Stimulated activated CD4-positive, alpha-beta T cell treated with anti-CD3 and anti-CD28 coated beads, Interleukin-12 subunit alpha, Interleukin-12 subunit beta, amount 100 ng/mL, for 4 hours (primary cell): ENCODE results near the gene ADRA2B.
"Not testable (repeated sequence)": the region's sequence is repeated elsewhere in the genome, so short reads cannot be mapped to it uniquely, and the experiment has no call there.

ENCODE experiments used
- DNase-seq: peaks from one replicate; pipeline ENCODE4 v3.0.0-alpha.2; 2020

Gene ADRA2B

DNA sequence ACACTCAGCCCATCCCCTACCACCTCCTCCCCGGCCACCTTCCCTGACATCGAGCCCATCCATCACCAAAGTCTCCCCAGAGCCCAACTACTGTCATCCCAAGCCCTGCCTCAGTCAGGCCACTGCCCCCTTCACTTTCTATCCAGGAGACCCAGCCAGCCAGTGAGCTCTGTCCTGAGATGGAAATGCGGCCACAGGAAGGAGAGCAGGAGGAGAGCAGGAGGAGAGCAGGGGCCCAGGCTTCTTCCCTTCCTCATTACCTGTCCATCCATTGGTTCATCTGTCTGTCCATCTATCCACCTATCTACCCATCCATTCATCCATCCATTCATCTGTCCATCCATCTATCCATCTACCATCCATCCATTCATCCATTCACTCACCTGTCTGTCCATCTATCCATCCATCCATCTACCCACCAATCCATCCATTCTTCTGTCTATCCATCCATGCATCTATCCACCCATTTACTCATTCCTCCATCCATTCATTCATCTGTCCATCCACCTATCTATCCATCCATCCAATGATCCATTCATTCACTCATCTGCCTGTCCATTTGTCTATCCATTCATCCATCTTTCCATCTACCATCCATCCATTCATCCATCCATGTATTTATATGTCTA, 52.2 kb downstream of the ADRA2B start:
- DNase-seq: not testable (repeated sequence)

DNA sequence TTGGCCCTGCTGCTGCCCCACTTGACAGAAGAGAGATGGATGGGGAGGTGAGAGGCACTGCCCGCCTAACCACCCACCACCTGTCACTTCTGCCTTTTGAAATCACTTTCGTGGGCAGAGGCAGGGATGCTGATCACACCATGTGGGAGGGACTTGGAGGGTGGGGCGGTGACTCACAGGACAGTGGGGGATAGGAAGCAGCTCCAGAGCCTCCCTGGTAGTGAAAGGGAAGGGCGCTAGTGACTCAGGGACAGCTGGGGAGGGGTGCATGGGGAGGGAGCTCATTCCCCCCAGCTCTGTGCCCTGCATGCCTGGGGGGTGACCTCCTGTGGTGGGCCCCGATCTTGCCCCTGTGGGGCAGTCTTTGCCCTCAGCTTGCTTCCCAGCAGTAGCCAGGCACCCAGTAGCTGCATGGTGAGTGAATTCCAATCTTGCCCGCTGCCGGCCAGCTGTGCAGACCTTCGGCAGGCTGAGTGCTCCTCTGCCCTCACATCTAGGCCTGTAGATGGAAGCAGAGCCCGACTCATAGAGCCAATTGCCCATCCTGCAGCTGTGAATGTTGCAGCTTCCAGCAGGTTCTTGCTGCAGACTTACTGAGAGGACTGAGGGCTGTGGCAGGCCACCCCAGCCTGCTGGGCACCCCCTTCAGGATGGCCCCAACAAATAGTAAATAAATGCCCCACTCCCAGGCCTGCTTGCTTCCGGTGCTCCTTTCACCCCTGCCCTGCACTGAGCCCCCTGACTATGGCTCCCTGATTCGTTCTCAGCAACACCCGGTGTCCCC, 53.1 kb downstream of the ADRA2B start:
- not testable (repeated sequence) for DNase-seq
